GM23338 (cell line): Measurements from ENCODE around the gene INTS13. TPM values are rescaled to one million over a fixed set of nuclear protein-coding genes. Genes with fewer than 3 reads are reported as not detected.

ENCODE experiments used
- ATAC-seq: fragments of 200-7000 bp; cut with Tn5 transposase; 3 replicates; pipeline ENCODE4 v1.9.1; 2020
- DNase-seq: peaks from one replicate; pipeline ENCODE4 v3.0.0-alpha.2; 2015; ENCODE audit warnings: low spot score
- H2AFZ ChIP-seq: fragments of 200-600 bp; sonication (generic); 2 replicates; pipeline ENCODE4 v1.8.0; 2016; ENCODE audit warnings: antibody characterized with exemption, mild to moderate bottlenecking, moderate library complexity
- H3F3A ChIP-seq: fragments of 200-600 bp; sonication (generic); replicated peaks from 2 replicates; pipeline ENCODE4 v1.8.0; 2017; ENCODE audit warnings: antibody characterized with exemption, mixed run types, low read depth
- H3K27ac ChIP-seq: fragments of 200-600 bp; sonication (generic); 2 replicates; pipeline ENCODE4 v1.6.1; 2016; ENCODE audit warnings: low read depth
- H3K27me3 ChIP-seq: fragments of 200-600 bp; sonication (generic); 2 replicates; pipeline ENCODE4 v1.8.0; 2016; ENCODE audit warnings: mild to moderate bottlenecking, mixed run types, moderate library complexity; ENCODE audit not compliant: insufficient read depth
- H3K36me3 ChIP-seq: fragments of 200-600 bp; sonication (generic); 2 replicates; pipeline ENCODE4 v1.8.0; 2016; ENCODE audit warnings: mild to moderate bottlenecking; ENCODE audit not compliant: insufficient read depth
- H3K4me1 ChIP-seq: fragments of 200-600 bp; sonication (generic); 2 replicates; pipeline ENCODE4 v1.8.0; 2016; ENCODE audit warnings: mild to moderate bottlenecking, moderate library complexity; ENCODE audit not compliant: insufficient read depth
- H3K4me2 ChIP-seq: fragments of 200-600 bp; sonication (generic); 2 replicates; pipeline ENCODE4 v1.7.1; 2017; ENCODE audit warnings: mixed run types
- H3K4me3 ChIP-seq: fragments of 200-600 bp; sonication (generic); 2 replicates; pipeline ENCODE4 v1.6.1; 2016; ENCODE audit warnings: mixed run types
- H3K79me2 ChIP-seq: fragments of 200-600 bp; sonication (generic); replicated peaks from 2 replicates; pipeline ENCODE4 v1.8.0; 2017; ENCODE audit warnings: mild to moderate bottlenecking; ENCODE audit not compliant: insufficient read depth
- H3K9me2 ChIP-seq: fragments of 200-600 bp; sonication (generic); 2 replicates; pipeline ENCODE4 v1.8.0; 2017; ENCODE audit not compliant: insufficient read depth
- H4K20me1 ChIP-seq: fragments of 200-600 bp; sonication (generic); replicated peaks from 2 replicates; pipeline ENCODE4 v1.8.0; 2017; ENCODE audit warnings: mild to moderate bottlenecking; ENCODE audit not compliant: insufficient read depth
- H3K27ac Mint-ChIP-seq: 2 replicates; pipeline ENCODE4 v1.8.0; 2020; ENCODE audit warnings: inconsistent platforms, mild to moderate bottlenecking, moderate library complexity, mixed read lengths
- H3K27me3 Mint-ChIP-seq: 3 replicates; pipeline ENCODE4 v1.8.0; 2022; ENCODE audit warnings: low read depth, mild to moderate bottlenecking, moderate library complexity, mixed read lengths, inconsistent platforms; ENCODE audit not compliant: insufficient read depth, poor library complexity
- H3K36me3 Mint-ChIP-seq: 3 replicates; pipeline ENCODE4 v1.8.0; 2021; ENCODE audit warnings: low read depth, mild to moderate bottlenecking, inconsistent platforms, moderate library complexity, mixed read lengths
- H3K4me1 Mint-ChIP-seq: 3 replicates; pipeline ENCODE4 v1.8.0; 2020; ENCODE audit warnings: mild to moderate bottlenecking, inconsistent platforms, mixed read lengths
- H3K4me3 Mint-ChIP-seq: 3 replicates; pipeline ENCODE4 v1.8.0; 2021; ENCODE audit warnings: moderate library complexity, mild to moderate bottlenecking, inconsistent platforms, mixed read lengths
- H3K9me3 Mint-ChIP-seq: 3 replicates; pipeline ENCODE4 v1.8.0; 2020; ENCODE audit warnings: moderate library complexity, mild to moderate bottlenecking, inconsistent platforms, mixed read lengths
- CTCF ChIP-seq, 2 experiments: fragments of 200-600 bp in 1 of 2; sonication (generic) in 1 of 2; conservative IDR thresholded peaks; 2 replicates each; pipeline versions ENCODE4 v1.5.1 to v1.6.1; 2016 to 2017; ENCODE audit warnings: antibody characterized with exemption in 2 of 2, low read depth in 2 of 2, mild to moderate bottlenecking in 2 of 2, moderate library complexity in 1 of 2
- EZH2 ChIP-seq: fragments of 200-600 bp; sonication (generic); IDR thresholded peaks from one replicate; pipeline ENCODE4 v1.8.0; 2017; ENCODE audit warnings: antibody characterized with exemption, mild to moderate bottlenecking, low read depth; ENCODE audit not compliant: unreplicated experiment
- EZH2phosphoT487 ChIP-seq: fragments of 200-600 bp; sonication (generic); IDR thresholded peaks from one replicate; pipeline ENCODE4 v1.8.1; 2018; ENCODE audit warnings: antibody characterized with exemption; ENCODE audit not compliant: unreplicated experiment
- POLR2AphosphoS5 ChIP-seq: IDR thresholded peaks from 2 replicates; pipeline ENCODE4 v1.6.1; 2016; ENCODE audit warnings: antibody characterized with exemption, low read depth
- REST ChIP-seq: IDR thresholded peaks from one replicate; pipeline ENCODE4 v1.6.1; 2018; ENCODE audit warnings: antibody characterized with exemption; ENCODE audit not compliant: unreplicated experiment
- STAT1 ChIP-seq: IDR thresholded peaks from one replicate; pipeline ENCODE4 v1.6.1; 2016; ENCODE audit warnings: antibody characterized with exemption; ENCODE audit not compliant: unreplicated experiment
- ZNF331 ChIP-seq: fragments of 250-450 bp; sonication (Bioruptor Pico); IDR thresholded peaks from 2 replicates; pipeline ENCODE4 v1.5.0; 2020; ENCODE audit warnings: low read depth, mild to moderate bottlenecking, moderate library complexity
- ZNF462 ChIP-seq: fragments of 250-450 bp; sonication (Bioruptor Pico); IDR thresholded peaks from 2 replicates; pipeline ENCODE4 v1.5.0; 2020; ENCODE audit warnings: mild to moderate bottlenecking, moderate library complexity
- polyA plus RNA-seq: library from polyadenylated mRNA; unstranded; fragments of >200 nt; fragmentation: Nextera tagmentation; extraction: Ambion mirVana; gene quantifications from 2 replicates; pipeline ENCODE4 v1.2.1, GENCODE V29; 2016
- total RNA-seq: library from RNA; depleted of rRNA; stranded (reverse); fragments of >200 nt; shearing (Covaris generic); gene quantifications from 2 replicates; pipeline ENCODE4 v1.2.3, GENCODE V29; 2014

The INTS13 gene
- total and polyA plus RNA-seq, 2 experiments from 2014 or later = 91.3 to 94.1 TPM

GRCh38 chr12:26880625-26881024 lies 57.2 kb downstream of the INTS13 start:
- H3K79me2 ChIP-seq = no peaks in the 10 kb centered on the region
- H3K36me3 Mint-ChIP-seq = peaks cover 7% of the 10 kb centered on the region
- no peaks in the 10 kb centered on the region for H3K4me1 ChIP-seq
- DNase-seq = no peak
- H2AFZ ChIP-seq = no peak overlapping the region
- peaks cover 16% of the 10 kb centered on the region for H3K9me3 Mint-ChIP-seq
- H3K27ac ChIP-seq = no peak overlapping the region
- peaks cover 2% of the 10 kb centered on the region for H3K27me3 Mint-ChIP-seq
- H3K27ac Mint-ChIP-seq = no peak overlapping the region
- peaks cover 4% of the 10 kb centered on the region; the same call in 1 of the 2 replicates for H3K36me3 ChIP-seq
- no peaks in the 10 kb centered on the region for H4K20me1 ChIP-seq
- H3K9me2 ChIP-seq = no peaks in the 10 kb centered on the region
- ATAC-seq = no peak
- H3K4me3 Mint-ChIP-seq = no peak overlapping the region
- H3F3A ChIP-seq = no peaks in the 10 kb centered on the region
- no peaks in the 10 kb centered on the region for H3K27me3 ChIP-seq
- no peak overlapping the region for H3K4me2 ChIP-seq
- H3K4me3 ChIP-seq = no peak overlapping the region
- no peak for TF ChIP-seq POLR2AphosphoS5
- no peak for TF ChIP-seq STAT1
- no peak for TF ChIP-seq EZH2phosphoT487
- no peak for TF ChIP-seq REST
- no peak for TF ChIP-seq CTCF (conservative IDR thresholded peaks at IDR 0.05; ENCODE audit: low read depth in 2 of 2)
- no peaks in the 10 kb centered on the region for H3K4me1 Mint-ChIP-seq

GRCh38 chr12:26878661-26879119 lies 59.1 kb downstream of the INTS13 start:
- no peaks in the 10 kb centered on the region for H3K9me2 ChIP-seq
- 0 out of 2 replicates have a peak overlapping the region, but pooled peaks have one; percentile 47 for H2AFZ ChIP-seq
- Mint-ChIP-seq H3K4me3 (no peak overlapping the region), H3K27ac (no peak overlapping the region), H3K4me1 (no peaks in the 10 kb centered on the region; the same call in 2 of the 3 replicates), H3K9me3 (peaks cover 11% of the 10 kb centered on the region), H3K36me3 (peaks cover 7% of the 10 kb centered on the region), H3K27me3 (peaks cover 2% of the 10 kb centered on the region)
- DNase-seq (peak; percentile 12), ATAC-seq (no peak)
- H3K27ac ChIP-seq = no peak overlapping the region
- H3F3A ChIP-seq = no peaks in the 10 kb centered on the region
- H3K36me3 ChIP-seq = peaks cover under 1% of the 10 kb centered on the region; the same call in 1 of the 2 replicates
- no peaks in the 10 kb centered on the region for H3K27me3 ChIP-seq
- H3K4me3 ChIP-seq = no peak overlapping the region
- H3K79me2 ChIP-seq = no peaks in the 10 kb centered on the region
- no peaks in the 10 kb centered on the region for H4K20me1 ChIP-seq
- no peaks in the 10 kb centered on the region for H3K4me1 ChIP-seq
- H3K4me2 ChIP-seq = no peak overlapping the region
- TF ChIP-seq ZNF331 (CRISPR knock-in tag) (no peak), ZNF462 (CRISPR knock-in tag) (no peak), EZH2 (no peak)
